Lower leg skin (tissue), 3 donors: Measurements from ENCODE around the gene TPST2.

ENCODE experiments used
- CTCF ChIP-seq, 3 donors: fragments of 450-650 bp; IDR thresholded peaks; one replicate each; pipeline ENCODE4 v1.5.1; 2016; ENCODE audit warnings: antibody characterized with exemption in 3 of 3, mild to moderate bottlenecking in 3 of 3, moderate library complexity in 2 of 3
- POLR2A ChIP-seq, 2 donors: fragments of 450-650 bp; IDR thresholded peaks; one replicate each; pipeline ENCODE4 v1.6.1; 2016 to 2017; ENCODE audit warnings: antibody characterized with exemption in 2 of 2, mild to moderate bottlenecking in 1 of 2, moderate library complexity in 1 of 2

- TF ChIP-seq POLR2A (IDR thresholded peaks at IDR 0.05) (no peak), CTCF (IDR thresholded peaks at IDR 0.05) (no peak)
Observed at GRCh38 chr22:26597480-26597879, 7.5 kb upstream of the TPST2 start.
